Measurements from ENCODE around the gene ARPC1B.

GRCh38 chr7:99396418-99397296 is 22.1 kb downstream of the ARPC1B start:
- TF ChIP-seq EZH2phosphoT487 (IDR thresholded peaks at IDR 0.05; ENCODE audit: unreplicated experiment) (no peak), EZH2 (IDR thresholded peaks at IDR 0.05; ENCODE audit: low read depth, unreplicated experiment) (no peak), CTCF (conservative IDR thresholded peaks at IDR 0.05; ENCODE audit: low read depth in 2 of 2) (no peak), STAT1 (IDR thresholded peaks at IDR 0.05; ENCODE audit: unreplicated experiment) (no peak), JUNB (IDR thresholded peaks at IDR 0.05; ENCODE audit: unreplicated experiment) (no peak), ETS1 (IDR thresholded peaks at IDR 0.05) (no peak), CREB1 (CRISPR knock-in tag; IDR thresholded peaks at IDR 0.05; ENCODE audit: low read depth) (no peak), POLR2AphosphoS5 (IDR thresholded peaks at IDR 0.05; ENCODE audit: low read depth) (peak; percentile 12; the same call in 1 of the 2 replicates), REST (IDR thresholded peaks at IDR 0.05; ENCODE audit: unreplicated experiment) (no peak), ZNF114 (CRISPR knock-in tag; IDR thresholded peaks at IDR 0.05) (no peak)

All from GM23338 (cell line).